ENCODE data around the gene NISCH.
"Not testable (repeated sequence)": the region's sequence is repeated elsewhere in the genome, so short reads cannot be mapped to it uniquely, and the experiment has no call there.

Gene NISCH

GRCh38 chr3:52515192-52515591, 59.8 kb downstream of the NISCH start:
- DNase-seq (ENCODE audit: low read depth) = no peak

- no peak for DNase-seq (ENCODE audit: low read depth)
Measured at GRCh38 chr3:52516509-52517195, 61.2 kb downstream of the NISCH start.

GRCh38 chr3:52517796-52518722, 62.7 kb downstream of the NISCH start:
- DNase-seq (ENCODE audit: low read depth) = no peak

DNA sequence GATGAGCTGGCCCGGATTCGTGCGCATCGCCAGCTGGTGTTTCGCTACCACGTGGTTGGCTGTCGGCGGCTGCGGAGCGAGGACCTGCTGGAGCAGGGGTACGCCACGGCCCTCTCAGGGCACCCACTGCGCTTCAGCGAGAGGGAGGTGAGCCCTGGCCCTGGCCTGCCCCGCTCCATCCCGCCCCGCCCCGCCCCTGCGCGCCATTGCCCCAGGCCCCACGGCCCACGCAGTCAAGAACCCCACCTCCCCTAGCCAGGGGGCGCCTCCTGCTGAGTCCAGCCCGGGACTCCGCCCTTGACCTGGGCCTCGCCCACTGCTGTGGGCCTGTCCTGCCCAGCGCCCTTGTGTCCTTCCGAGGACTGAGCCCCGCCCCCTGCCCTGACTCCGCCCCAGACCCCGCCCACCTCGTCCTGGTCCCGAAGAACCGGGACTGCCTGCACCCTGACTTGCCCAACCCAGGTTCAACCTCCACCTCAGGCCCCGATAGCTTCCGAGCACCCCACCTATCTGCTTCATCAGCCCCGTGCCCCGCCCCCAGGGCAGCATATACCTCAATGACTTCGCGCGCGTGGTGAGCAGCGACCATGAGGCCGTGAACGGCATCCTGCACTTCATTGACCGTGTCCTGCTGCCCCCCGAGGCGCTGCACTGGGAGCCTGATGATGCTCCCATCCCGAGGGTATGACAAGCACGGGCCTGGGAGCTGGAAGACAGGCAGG, 63.5 kb downstream of the NISCH start:
- DNase-seq (ENCODE audit: low read depth) = no peak

- DNase-seq (ENCODE audit: low read depth) = no peak
Measured at GRCh38 chr3:52519445-52520140, 64.2 kb downstream of the NISCH start.

DNA sequence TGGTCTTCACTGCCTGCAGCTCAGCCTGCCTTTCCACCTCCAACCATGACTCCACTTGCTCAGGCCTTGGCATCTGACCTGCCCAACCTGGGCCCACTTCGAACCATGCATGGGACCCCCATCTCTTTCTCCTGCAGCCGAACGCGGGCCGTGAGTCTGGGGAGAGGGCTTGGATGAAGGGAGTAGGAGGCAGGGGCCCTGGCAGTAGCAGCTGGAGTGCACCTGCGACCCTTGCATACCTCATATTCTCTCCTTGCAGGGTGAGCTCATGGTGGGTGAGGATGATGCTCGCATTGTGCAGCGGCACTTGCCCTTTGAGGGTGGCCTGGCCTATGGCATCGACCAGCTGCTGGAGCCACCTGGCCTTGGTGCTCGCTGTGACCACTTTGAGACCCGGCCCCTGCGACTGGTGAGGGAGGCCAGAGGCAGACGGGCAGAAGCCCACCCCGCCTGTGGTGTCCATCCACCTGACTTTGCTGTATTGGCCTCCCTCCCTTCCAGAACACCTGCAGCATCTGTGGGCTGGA, 64.8 kb downstream of the NISCH start:
- no peak for DNase-seq (ENCODE audit: low read depth)

DNA sequence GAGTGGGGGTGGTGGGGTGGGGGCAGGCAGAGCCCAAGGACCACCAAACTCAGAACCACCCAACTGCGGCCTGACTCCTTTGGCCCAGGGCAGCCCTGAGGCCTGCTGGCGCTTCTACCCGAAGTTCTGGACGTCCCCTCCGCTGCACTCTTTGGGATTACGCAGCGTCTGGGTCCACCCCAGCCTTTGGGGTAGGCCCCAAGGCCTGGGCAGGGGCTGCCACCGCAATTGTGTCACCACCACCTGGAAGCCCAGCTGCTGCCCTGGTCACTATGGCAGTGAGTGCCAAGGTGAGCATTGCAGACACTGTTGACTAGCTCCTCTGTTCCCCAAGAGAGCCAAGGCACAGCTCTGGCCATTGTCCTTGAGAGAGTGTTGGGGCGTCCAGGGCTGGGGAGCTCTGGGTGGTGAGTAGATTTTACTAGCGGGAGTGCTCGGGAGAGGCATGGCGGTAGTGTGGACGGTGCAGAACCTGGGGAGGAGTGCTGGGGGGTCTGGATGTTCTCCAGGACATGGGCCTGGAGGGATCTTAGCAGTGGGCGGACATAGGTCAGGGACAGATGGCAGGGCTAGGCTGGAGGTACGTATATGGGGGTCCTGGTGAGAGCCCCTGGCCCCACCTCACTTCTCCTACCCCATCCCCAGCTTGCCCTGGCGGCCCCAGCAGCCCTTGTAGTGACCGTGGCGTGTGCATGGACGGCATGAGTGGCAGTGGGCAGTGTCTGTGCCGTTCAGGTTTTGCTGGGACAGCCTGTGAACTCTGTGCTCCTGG, 65.5 kb downstream of the NISCH start:
- DNase-seq (ENCODE audit: low read depth) = no peak

DNA sequence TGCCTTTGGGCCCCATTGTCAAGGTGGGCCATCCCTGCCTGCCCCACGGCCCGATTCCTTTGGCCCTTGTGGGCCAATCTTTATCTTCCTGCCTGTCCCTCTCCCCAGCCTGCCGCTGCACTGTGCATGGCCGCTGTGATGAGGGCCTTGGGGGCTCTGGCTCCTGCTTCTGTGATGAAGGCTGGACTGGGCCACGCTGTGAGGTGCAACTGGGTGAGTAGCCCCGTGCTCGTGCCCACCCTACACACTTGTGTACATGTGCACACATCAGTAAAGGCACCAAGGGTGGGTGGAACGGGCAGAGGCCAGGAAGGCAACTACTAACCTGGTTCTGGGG, 66.1 kb downstream of the NISCH start:
- no peak for DNase-seq (ENCODE audit: low read depth)

- no peak for DNase-seq (ENCODE audit: low read depth)
Measured at GRCh38 chr3:52521881-52522650, 66.7 kb downstream of the NISCH start.

DNA sequence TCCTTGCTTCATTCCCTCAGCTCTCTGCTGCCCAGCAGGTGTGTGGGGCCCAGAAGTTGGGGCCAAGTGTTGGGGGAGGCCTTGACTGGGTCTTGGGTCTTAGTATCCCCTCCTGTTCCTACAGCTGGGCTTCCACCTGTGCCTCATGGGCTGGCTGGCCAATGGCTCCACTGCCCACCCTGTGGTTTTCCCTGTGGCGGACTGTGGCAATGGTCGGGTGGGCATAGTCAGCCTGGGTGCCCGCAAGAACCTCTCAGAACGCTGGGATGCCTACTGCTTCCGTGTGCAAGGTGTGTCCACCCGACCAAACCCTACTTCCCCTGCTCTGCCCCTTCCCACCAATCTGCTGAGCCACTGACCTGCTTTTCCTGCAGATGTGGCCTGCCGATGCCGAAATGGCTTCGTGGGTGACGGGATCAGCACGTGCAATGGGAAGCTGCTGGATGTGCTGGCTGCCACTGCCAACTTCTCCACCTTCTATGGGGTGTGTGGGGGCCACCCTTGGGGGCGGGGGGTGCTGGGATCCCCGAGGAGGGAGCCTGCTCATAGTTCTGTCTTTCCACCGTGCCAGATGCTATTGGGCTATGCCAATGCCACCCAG, 67.3 kb downstream of the NISCH start:
- no peak for DNase-seq (ENCODE audit: low read depth)

GRCh38 chr3:52523386-52524257, 68.2 kb downstream of the NISCH start:
- DNase-seq (ENCODE audit: low read depth) = no peak

DNA sequence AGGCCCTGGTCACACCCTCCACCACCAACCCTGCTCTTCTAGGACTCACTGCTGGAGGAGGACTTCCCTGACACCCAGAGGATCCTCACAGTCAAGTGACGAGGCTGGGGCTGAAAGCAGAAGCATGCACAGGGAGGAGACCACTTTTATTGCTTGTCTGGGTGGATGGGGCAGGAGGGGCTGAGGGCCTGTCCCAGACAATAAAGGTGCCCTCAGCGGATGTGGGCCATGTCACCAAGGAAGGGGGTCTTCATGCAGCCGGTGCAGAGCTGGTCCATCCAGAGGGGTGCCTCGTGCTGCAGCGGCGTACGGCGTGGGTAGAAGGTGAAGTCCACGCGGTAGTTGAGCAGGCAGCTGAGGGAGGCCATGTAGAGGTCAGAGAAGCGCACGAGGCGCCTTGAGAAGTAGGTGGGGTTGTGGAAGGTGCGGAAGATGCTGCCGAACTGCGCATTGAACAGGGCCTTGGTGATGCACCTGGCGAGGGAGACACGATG, 68.9 kb downstream of the NISCH start:
- no peak for DNase-seq (ENCODE audit: low read depth)

GRCh38 chr3:52524752-52525679, 69.6 kb downstream of the NISCH start:
- no peak for DNase-seq (ENCODE audit: low read depth)

- DNase-seq (ENCODE audit: low read depth) = no peak
Measured at GRCh38 chr3:52525680-52526561, 70.5 kb downstream of the NISCH start.

DNA sequence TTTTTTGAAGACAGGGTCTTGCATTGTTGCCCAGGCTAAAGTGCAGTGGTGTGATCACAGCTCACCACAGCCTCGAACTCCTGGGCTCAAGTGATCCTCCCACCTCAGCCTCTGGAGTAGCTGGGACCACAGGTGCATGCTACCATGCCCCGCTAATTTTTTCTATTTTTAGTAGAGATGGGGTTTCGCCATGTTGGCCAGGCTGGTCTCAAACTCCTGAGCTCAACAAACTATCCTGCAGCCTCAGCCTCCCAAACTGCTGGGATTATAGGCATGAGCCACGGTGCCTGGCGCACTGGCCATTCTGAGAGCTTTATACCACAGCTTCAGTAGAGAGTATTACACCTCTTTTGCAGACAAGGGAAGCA, 71.3 kb downstream of the NISCH start:
- not testable (repeated sequence) for DNase-seq (ENCODE audit: low read depth)

GRCh38 chr3:52527039-52527731, 71.8 kb downstream of the NISCH start:
- DNase-seq (ENCODE audit: low read depth) = no peak

Data from stimulated activated CD8-positive, alpha-beta memory T cell treated with anti-CD3 and anti-CD28 coated beads, Interleukin-4, amount 100 ng/mL, for 24 hours (primary cell).